Keratinocyte (primary cell): ENCODE measurements around the gene DNAJB14. TPM values are rescaled to one million over a fixed set of nuclear protein-coding genes. Genes with fewer than 3 reads are reported as not detected.

Experiments used
- DNase-seq: peaks from one replicate; pipeline ENCODE4 v3.0.0-alpha.2; 2011; ENCODE audit warnings: low read depth, missing footprints, low spot score
- FAIRE-seq: peaks from 2 replicates; lab custom pipeline; 2011; peaks lifted over from hg19 to GRCh38; lab: Jason Lieb, UNC
- H2AFZ ChIP-seq: 2 replicates; pipeline ENCODE4 v1.6.0; 2012; ENCODE audit warnings: low read length, control low read depth, inconsistent platforms; ENCODE audit not compliant: control insufficient read depth
- H3K27ac ChIP-seq: 2 replicates; pipeline ENCODE4 v1.5.1; 2011; ENCODE audit warnings: low read length; ENCODE audit not compliant: control insufficient read depth, insufficient read depth
- H3K27me3 ChIP-seq: 3 replicates; pipeline ENCODE4 v1.6.0; 2011; ENCODE audit warnings: low read length; ENCODE audit not compliant: control insufficient read depth, insufficient read depth; ENCODE audit errors: extremely low read depth
- H3K36me3 ChIP-seq, 2 experiments: 2 replicates in 1 of 2; 3 replicates in 1 of 2; pipeline ENCODE4 v1.5.1; 2011; ENCODE audit warnings: low read length in 2 of 2, mild to moderate bottlenecking in 1 of 2; ENCODE audit not compliant: control insufficient read depth in 2 of 2, insufficient read depth in 2 of 2; ENCODE audit errors: extremely low read depth in 1 of 2
- H3K4me1 ChIP-seq: 3 replicates; pipeline ENCODE4 v1.5.1; 2011; ENCODE audit warnings: low read length; ENCODE audit not compliant: control insufficient read depth, insufficient read depth; ENCODE audit errors: extremely low read depth
- H3K4me2 ChIP-seq: 3 replicates; pipeline ENCODE4 v1.6.0; 2011; ENCODE audit warnings: low read depth, low read length; ENCODE audit not compliant: control insufficient read depth, insufficient read depth; ENCODE audit errors: extremely low read depth
- H3K4me3 ChIP-seq, 3 experiments: fragments of 200-600 bp in 1 of 3; sonication (generic) in 1 of 3; 2 replicates in 2 of 3; 3 replicates in 1 of 3; pipeline ENCODE4 v1.5.1; 2011 to 2016; ENCODE audit warnings: low read length in 3 of 3, mild to moderate bottlenecking in 3 of 3, control low read depth in 2 of 3, inconsistent platforms in 1 of 3, low read depth in 1 of 3, mixed read lengths in 1 of 3, mixed run types in 1 of 3, moderate library complexity in 1 of 3; ENCODE audit not compliant: control insufficient read depth in 2 of 3, insufficient read depth in 2 of 3; ENCODE audit errors: extremely low read depth in 1 of 3
- H3K79me2 ChIP-seq: 2 replicates; pipeline ENCODE4 v1.6.0; 2012; ENCODE audit warnings: low read length; ENCODE audit not compliant: control insufficient read depth, insufficient read depth
- H3K9ac ChIP-seq: 3 replicates; pipeline ENCODE4 v1.6.0; 2011; ENCODE audit warnings: low read length; ENCODE audit not compliant: control insufficient read depth, insufficient read depth; ENCODE audit errors: extremely low read depth
- H3K9me1 ChIP-seq: 3 replicates; pipeline ENCODE4 v1.6.0; 2011; ENCODE audit warnings: low read length; ENCODE audit not compliant: control insufficient read depth, insufficient read depth; ENCODE audit errors: extremely low read depth
- H3K9me3 ChIP-seq: 2 replicates; pipeline ENCODE4 v1.5.1; 2012; ENCODE audit warnings: low read depth, low read length; ENCODE audit not compliant: control insufficient read depth
- H4K20me1 ChIP-seq: 3 replicates; pipeline ENCODE4 v1.6.0; 2011; ENCODE audit warnings: low read length; ENCODE audit not compliant: control insufficient read depth, insufficient read depth; ENCODE audit errors: extremely low read depth
- CTCF ChIP-seq, 3 experiments: IDR thresholded peaks in 1 of 3; conservative IDR thresholded peaks in 1 of 3; optimal IDR thresholded peaks in 1 of 3; 2 replicates in 2 of 3; 3 replicates in 1 of 3; pipeline versions ENCODE3 to v1.5.1; 2011; ENCODE audit warnings: low read length in 3 of 3, mild to moderate bottlenecking in 3 of 3, moderate library complexity in 2 of 3, control low read depth in 1 of 3, inconsistent platforms in 1 of 3; ENCODE audit not compliant: insufficient read depth in 2 of 3; ENCODE audit errors: extremely low read depth in 1 of 3
- EZH2 ChIP-seq: IDR thresholded peaks from one replicate; pipeline ENCODE4 v1.6.1; 2012; ENCODE audit warnings: inconsistent platforms, mild to moderate bottlenecking, low read length, moderate library complexity
- dilution Hi-C: fragments of 300-500 bp; cut with MboI; formaldehyde crosslinking; loops from one replicate; pipeline ENCODE4 v1.7.0; 2020; ENCODE audit warnings: low sequenced_read_pairs; ENCODE audit not compliant: extremely low pct_ligation_motif_present
- polyA plus RNA-seq, 5 experiments: library from polyadenylated mRNA; depleted of rRNA in 3 of 5; stranded (reverse) in 3 of 5; stranded (forward) in 1 of 5; unstranded in 1 of 5; fragments of >200 nt; gene quantifications; 1 replicate in 1 of 5; 2 replicates in 3 of 5; 3 replicates in 1 of 5; pipeline versions ENCODE4 v1.2.1 to v1.2.3, GENCODE V29; 2011 to 2012; ENCODE audit warnings: missing spikeins in 2 of 5, low read depth in 1 of 5, low replicate concordance in 1 of 5

Gene DNAJB14
- polyA plus RNA-seq, 1 donor (not counting 4 experiments of a cell fraction or from before 2014, with no cell fraction given): 17.9 TPM

- peak within 1 kb of the TSS; percentile 90 to 93 (median 93) for H3K4me3 ChIP-seq
- H3K4me1 ChIP-seq: peaks cover 8% of the 10 kb centered on the region
- no peaks in the 10 kb centered on the region for H3K27me3 ChIP-seq
- H2AFZ ChIP-seq: peak within 1 kb of the TSS; percentile 84
- no peaks in the 10 kb centered on the region for H3K9me3 ChIP-seq
- H3K36me3 ChIP-seq: peaks cover 0 to 1% of the 10 kb centered on the region in 2 experiments
- H3K9me1 ChIP-seq: no peaks in the 10 kb centered on the region
- peak within 1 kb of the TSS; percentile 92 for H3K4me2 ChIP-seq
- TF ChIP-seq CTCF (optimal IDR thresholded peaks at IDR 0.05 in 1 of 3, IDR thresholded peaks at IDR 0.05 in 1 of 3, conservative IDR thresholded peaks at IDR 0.05 in 1 of 3; ENCODE audit: extremely low read depth in 1 of 3, insufficient read depth in 2 of 3, low read length in 3 of 3) (no peak), EZH2 (no peak)
- dilution Hi-C loops: no loop called here
- no peaks in the 10 kb centered on the region for H4K20me1 ChIP-seq
- peak; percentile 61 for FAIRE-seq
- peak; percentile 58 for DNase-seq
- peaks cover 39% of the 10 kb centered on the region for H3K79me2 ChIP-seq
- H3K27ac ChIP-seq: peak within 1 kb of the TSS; percentile 89
- H3K9ac ChIP-seq: peak within 1 kb of the TSS; percentile 90
These were observed 52.0 kb downstream of the DNAJB14 start, which contains the start of gene LAMTOR3 for GRCh38 chr4:99894161-99894997. Gene LAMTOR3 (minus strand): TSS chr4:99894427. CDS start chr4:99893963, 464 bp downstream.

DNA sequence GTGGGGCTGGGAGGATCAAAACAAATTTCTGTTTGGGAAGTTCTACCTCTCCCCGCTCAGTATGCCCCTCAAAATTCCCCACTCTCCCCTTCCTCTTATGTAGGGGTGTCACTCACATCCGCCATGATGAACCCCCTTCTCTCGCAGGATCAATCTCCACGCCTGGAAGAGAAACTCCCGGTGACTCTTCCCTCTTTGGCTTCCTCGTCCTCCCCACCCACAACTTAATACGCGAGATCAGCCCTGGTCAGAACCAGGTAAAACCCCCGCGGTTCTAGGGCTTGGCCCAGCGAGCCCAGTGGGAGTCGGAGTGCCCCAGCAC lies 52.6 kb downstream of the DNAJB14 start:
- H3K4me1 ChIP-seq: peaks cover 8% of the 10 kb centered on the region
- H3K36me3 ChIP-seq: peaks cover 1 to 2% of the 10 kb centered on the region in 2 experiments
- DNase-seq (no peak), FAIRE-seq (no peak)
- H2AFZ ChIP-seq: peak overlapping the region; percentile 84
- H3K27ac ChIP-seq: peak overlapping the region; percentile 89
- dilution Hi-C loops: no loop called here
- TF ChIP-seq EZH2 (no peak), CTCF (optimal IDR thresholded peaks at IDR 0.05 in 1 of 3, IDR thresholded peaks at IDR 0.05 in 1 of 3, conservative IDR thresholded peaks at IDR 0.05 in 1 of 3; ENCODE audit: extremely low read depth in 1 of 3, insufficient read depth in 2 of 3, low read length in 3 of 3) (no peak)
- no peaks in the 10 kb centered on the region for H3K27me3 ChIP-seq
- H3K4me3 ChIP-seq: peak overlapping the region; percentile 90 to 93 (median 93)
- H3K9me3 ChIP-seq: no peaks in the 10 kb centered on the region
- peaks cover 44% of the 10 kb centered on the region for H3K79me2 ChIP-seq
- no peaks in the 10 kb centered on the region for H4K20me1 ChIP-seq
- H3K4me2 ChIP-seq: peak overlapping the region; percentile 92
- peak overlapping the region; percentile 90 for H3K9ac ChIP-seq
- no peaks in the 10 kb centered on the region for H3K9me1 ChIP-seq
